Left lung (tissue), 10 donors: ENCODE results near the gene PHEX. TPM values are rescaled to one million over a fixed set of nuclear protein-coding genes. Genes with fewer than 3 reads are reported as not detected.
A peak's percentile ranks its signal among the peaks of the same experiment; 100 is the strongest.

Experiments used
- ATAC-seq: fragments of 200-7000 bp; cut with Tn5 transposase; one replicate; pipeline ENCODE4 v1.9.1; 2020; ENCODE audit warnings: moderate library complexity
- DNase-seq, 4 donors: peaks; one replicate each; pipeline ENCODE4 v3.0.0-alpha.2; 2013 to 2020
- H3K27ac ChIP-seq, 2 donors: fragments of 200-600 bp; sonication (generic) in 1 of 2; one replicate each; pipeline versions ENCODE4 v1.5.0 to v1.8.0; 2020 to 2021
- H3K27me3 ChIP-seq, 2 donors: fragments of 200-600 bp; sonication (generic) in 1 of 2; one replicate each; pipeline versions ENCODE4 v1.5.0 to v1.8.0; 2020 to 2021
- H3K36me3 ChIP-seq, 2 donors: fragments of 200-600 bp; sonication (generic) in 1 of 2; one replicate each; pipeline versions ENCODE4 v1.5.0 to v1.8.0; 2020 to 2021
- H3K4me1 ChIP-seq, 2 donors: fragments of 200-600 bp; one replicate each; pipeline ENCODE4 v1.8.0; 2021
- H3K4me3 ChIP-seq, 2 donors: fragments of 200-600 bp; sonication (generic) in 1 of 2; one replicate each; pipeline versions ENCODE4 v1.5.0 to v1.8.0; 2020 to 2021; ENCODE audit warnings: mild to moderate bottlenecking in 1 of 2
- H3K9me3 ChIP-seq, 2 donors: fragments of 200-600 bp; sonication (generic) in 1 of 2; one replicate each; pipeline versions ENCODE4 v1.5.0 to v1.8.0; 2020 to 2021
- CTCF ChIP-seq, 2 donors: fragments of 200-600 bp; sonication (generic) in 1 of 2; IDR thresholded peaks; one replicate each; pipeline versions ENCODE4 v1.5.0 to v1.8.0; 2021; ENCODE audit warnings: antibody characterized with exemption in 2 of 2
- intact Hi-C, 2 donors: fragments of 100-400 bp; cut with DNase I; formaldehyde crosslinking; loops; one replicate each; pipeline versions ENCODE4 v1.11.2 to v1.14.2; 2022
- polyA plus RNA-seq, 6 donors: library from polyadenylated mRNA; unstranded; fragments of 120-200 nt; gene quantifications; one replicate each; pipeline ENCODE4 v1.2.1, GENCODE V29; 2013; ENCODE audit not compliant: insufficient read length in 6 of 6
- total RNA-seq, 2 donors: library from RNA; stranded (reverse); fragmentation: NEBNext Ultra II Directional; extraction: Animal tissue kit (Norgen Biotek cat#: 25700); gene quantifications; one replicate each; pipeline ENCODE4 v1.2.1, GENCODE V29; 2021
- donor health status: DM: no; HTN: yes; CAD: no.
- donor health status: DM: no; HTN: no; CAD: no.

Gene PHEX
- total and polyA plus RNA-seq, 8 donors, result 4.2 to 21.6 (median 8.5) TPM

GRCh38 chrX:22024577-22024976, 7.5 kb upstream of the PHEX start:
- no peak for TF ChIP-seq CTCF (IDR thresholded peaks at IDR 0.05)
- no peak overlapping the region for H3K4me3 ChIP-seq
- H3K27me3 ChIP-seq, result no peaks in the 10 kb centered on the region
- no peak overlapping the region for H3K27ac ChIP-seq
- intact Hi-C loops, result no loop called here
- no peaks in the 10 kb centered on the region for H3K36me3 ChIP-seq
- no peak for ATAC-seq
- no peak for DNase-seq
- no peaks in the 10 kb centered on the region for H3K9me3 ChIP-seq
- no peaks in the 10 kb centered on the region for H3K4me1 ChIP-seq

GRCh38 chrX:22025751-22026150, 6.4 kb upstream of the PHEX start:
- Histone ChIP-seq H3K27ac (no peak overlapping the region), H3K27me3 (no peaks in the 10 kb centered on the region), H3K9me3 (no peaks in the 10 kb centered on the region), H3K4me3 (no peak overlapping the region), H3K36me3 (no peaks in the 10 kb centered on the region), H3K4me1 (no peaks in the 10 kb centered on the region)
- ATAC-seq (no peak), DNase-seq (no peak)
- TF ChIP-seq CTCF (IDR thresholded peaks at IDR 0.05), result no peak
- intact Hi-C loops, result no loop called here

GRCh38 chrX:22026731-22027130, 5.4 kb upstream of the PHEX start:
- Histone ChIP-seq H3K27ac (no peak overlapping the region), H3K4me1 (no peaks in the 10 kb centered on the region), H3K4me3 (no peak overlapping the region), H3K27me3 (no peaks in the 10 kb centered on the region), H3K36me3 (no peaks in the 10 kb centered on the region), H3K9me3 (no peaks in the 10 kb centered on the region)
- TF ChIP-seq CTCF (IDR thresholded peaks at IDR 0.05), result no peak
- ATAC-seq (no peak), DNase-seq (no peak)
- intact Hi-C loops, result no loop called here

- H3K27ac ChIP-seq, result no peak overlapping the region
- no peaks in the 10 kb centered on the region for H3K36me3 ChIP-seq
- ATAC-seq (no peak), DNase-seq (peak in 1 of 4 donors; percentile 16)
- TF ChIP-seq CTCF (IDR thresholded peaks at IDR 0.05), result no peak
- no peaks in the 10 kb centered on the region for H3K27me3 ChIP-seq
- H3K4me3 ChIP-seq, result no peak overlapping the region
- intact Hi-C loops, result no loop called here
- H3K4me1 ChIP-seq, result no peaks in the 10 kb centered on the region
- no peaks in the 10 kb centered on the region for H3K9me3 ChIP-seq
Observed at GRCh38 chrX:22032506-22032905, 381 bp downstream of the PHEX start.

GRCh38 chrX:22033818-22034217, 1.7 kb downstream of the PHEX start:
- Histone ChIP-seq H3K4me1 (no peaks in the 10 kb centered on the region), H3K4me3 (no peak overlapping the region), H3K9me3 (no peaks in the 10 kb centered on the region), H3K36me3 (no peaks in the 10 kb centered on the region), H3K27me3 (no peaks in the 10 kb centered on the region), H3K27ac (no peak overlapping the region)
- intact Hi-C loops, result no loop called here
- DNase-seq, result no peak
- no peak for TF ChIP-seq CTCF (IDR thresholded peaks at IDR 0.05)
- ATAC-seq, result no peak
